ENCODE data around the gene P2RX3. TPM values are rescaled to one million over a fixed set of nuclear protein-coding genes. Genes with fewer than 3 reads are reported as not detected.

P2RX3 gene
- total RNA-seq, 4 donors from 2014 or later, result 0.22 TPM; not detected in 3

DNA sequence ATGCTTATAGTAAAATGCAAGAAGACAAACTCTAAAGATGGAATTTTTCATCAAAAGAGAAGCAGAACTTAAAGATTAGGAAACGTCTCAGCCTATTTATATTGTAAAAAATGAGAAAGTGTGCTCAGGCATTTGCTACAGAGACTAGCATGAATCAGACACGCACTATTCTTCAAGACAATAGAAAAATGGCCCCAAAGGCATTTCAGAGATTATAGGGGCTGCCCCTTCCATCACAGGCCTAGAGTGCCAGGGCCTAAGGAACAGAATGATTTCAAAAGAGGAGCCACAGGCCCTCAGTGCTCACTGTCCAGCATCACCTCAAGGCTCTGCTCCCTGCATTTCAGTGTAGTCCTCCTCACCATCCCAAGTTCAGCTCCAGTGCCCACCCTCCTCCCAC, 40.9 kb upstream of the P2RX3 start:
- Histone ChIP-seq H3K27ac (no peak overlapping the region), H3K27me3 (no peaks in the 10 kb centered on the region), H3K9me3 (peaks cover 0 to 41% (median 4%) of the 10 kb centered on the region in 4 donors), H3K36me3 (peaks cover 10 to 61% (median 29%) of the 10 kb centered on the region in 3 donors), H3K4me3 (no peak overlapping the region), H3K4me1 (peaks cover 0 to 13% (median 5%) of the 10 kb centered on the region in 4 donors)
- no peak for TF ChIP-seq POLR2A (IDR thresholded peaks at IDR 0.05)
- TF ChIP-seq, protein P1, sequence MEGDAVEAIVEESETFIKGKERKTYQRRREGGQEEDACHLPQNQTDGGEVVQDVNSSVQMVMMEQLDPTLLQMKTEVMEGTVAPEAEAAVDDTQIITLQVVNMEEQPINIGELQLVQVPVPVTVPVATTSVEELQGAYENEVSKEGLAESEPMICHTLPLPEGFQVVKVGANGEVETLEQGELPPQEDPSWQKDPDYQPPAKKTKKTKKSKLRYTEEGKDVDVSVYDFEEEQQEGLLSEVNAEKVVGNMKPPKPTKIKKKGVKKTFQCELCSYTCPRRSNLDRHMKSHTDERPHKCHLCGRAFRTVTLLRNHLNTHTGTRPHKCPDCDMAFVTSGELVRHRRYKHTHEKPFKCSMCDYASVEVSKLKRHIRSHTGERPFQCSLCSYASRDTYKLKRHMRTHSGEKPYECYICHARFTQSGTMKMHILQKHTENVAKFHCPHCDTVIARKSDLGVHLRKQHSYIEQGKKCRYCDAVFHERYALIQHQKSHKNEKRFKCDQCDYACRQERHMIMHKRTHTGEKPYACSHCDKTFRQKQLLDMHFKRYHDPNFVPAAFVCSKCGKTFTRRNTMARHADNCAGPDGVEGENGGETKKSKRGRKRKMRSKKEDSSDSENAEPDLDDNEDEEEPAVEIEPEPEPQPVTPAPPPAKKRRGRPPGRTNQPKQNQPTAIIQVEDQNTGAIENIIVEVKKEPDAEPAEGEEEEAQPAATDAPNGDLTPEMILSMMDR (IDR thresholded peaks at IDR 0.05), result no peak
- no peak for TF ChIP-seq EP300 (IDR thresholded peaks at IDR 0.05)
- no peak for DNase-seq (ENCODE audit: low spot score in 2 of 2)
- 81 to 89% methylated on average over 2 of the region's 2 CpGs for WGBS, 2 donors

DNA sequence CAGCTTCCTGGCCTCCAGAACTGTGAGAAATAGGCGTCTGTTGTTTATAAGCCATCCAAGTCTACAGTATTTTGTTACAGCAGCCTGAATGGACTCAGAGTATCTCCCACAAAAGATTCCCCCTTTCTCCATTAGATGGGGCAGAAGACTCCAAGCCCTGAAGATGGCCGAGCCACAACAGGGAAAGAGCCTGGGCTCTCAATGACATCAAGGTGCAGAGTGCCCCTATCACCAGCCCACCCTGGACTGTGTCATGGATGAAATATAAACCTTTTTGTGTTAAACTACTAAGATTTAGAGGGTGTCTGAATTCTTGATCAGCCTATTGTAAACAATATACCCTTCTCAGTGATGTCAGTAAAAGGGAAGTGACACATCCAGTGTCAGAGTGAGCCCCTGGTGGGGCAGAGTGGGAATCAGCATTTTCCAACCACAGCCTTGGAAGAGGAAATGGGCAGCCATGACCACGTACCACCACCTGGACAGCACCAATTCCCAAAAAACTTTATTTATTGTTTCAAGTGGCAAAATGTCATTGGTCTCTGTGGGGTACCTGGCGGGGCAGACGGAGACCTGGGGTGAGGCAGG, 38.9 kb upstream of the P2RX3 start:
- WGBS, 2 donors, result 96 to 97% methylated on average over 5 of the region's 5 CpGs
- Histone ChIP-seq H3K27ac (no peak overlapping the region), H3K4me3 (no peak overlapping the region), H3K4me1 (peaks cover 0 to 19% (median 5%) of the 10 kb centered on the region in 4 donors), H3K36me3 (peaks cover 10 to 76% (median 29%) of the 10 kb centered on the region in 3 donors), H3K9me3 (peaks cover 0 to 41% (median 4%) of the 10 kb centered on the region in 4 donors), H3K27me3 (no peaks in the 10 kb centered on the region)
- no peak for DNase-seq (ENCODE audit: low spot score in 2 of 2)
- TF ChIP-seq EP300 (IDR thresholded peaks at IDR 0.05) (no peak), POLR2A (IDR thresholded peaks at IDR 0.05) (no peak)
- TF ChIP-seq, protein P1 (IDR thresholded peaks at IDR 0.05), result no peak

DNA sequence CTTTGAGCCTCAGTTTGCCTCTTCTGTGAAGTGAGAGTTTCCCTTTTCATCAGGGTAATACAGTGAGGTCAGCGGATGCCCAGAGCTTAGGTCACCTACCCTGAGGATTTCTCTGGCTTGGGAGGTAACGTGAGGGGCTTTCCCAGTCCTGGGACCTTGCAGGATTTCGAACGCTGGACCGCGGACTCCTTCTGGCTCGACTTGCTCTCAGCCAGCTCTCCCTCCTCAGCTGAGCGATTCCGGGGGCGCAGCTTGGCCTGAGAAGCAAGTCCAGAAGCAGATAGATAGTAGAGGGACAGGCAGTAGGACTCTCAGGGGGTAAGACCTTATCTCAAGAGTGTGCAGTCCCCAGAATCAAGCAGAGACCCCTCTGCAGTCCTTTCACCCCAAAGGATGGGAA, 37.4 kb upstream of the P2RX3 start:
- no peak for DNase-seq (ENCODE audit: low spot score in 2 of 2)
- Histone ChIP-seq H3K27ac (no peak overlapping the region), H3K36me3 (peaks cover 10 to 76% (median 29%) of the 10 kb centered on the region in 3 donors), H3K27me3 (no peaks in the 10 kb centered on the region), H3K4me1 (peaks cover 0 to 21% (median 7%) of the 10 kb centered on the region in 4 donors), H3K4me3 (no peak overlapping the region), H3K9me3 (peaks cover 0 to 41% (median 4%) of the 10 kb centered on the region in 4 donors)
- WGBS, 2 donors, result 96 to 99% methylated on average over 10 of the region's 10 CpGs
- TF ChIP-seq EP300 (IDR thresholded peaks at IDR 0.05) (no peak), POLR2A (IDR thresholded peaks at IDR 0.05) (no peak)
- TF ChIP-seq, protein P1 (IDR thresholded peaks at IDR 0.05), result no peak

DNA sequence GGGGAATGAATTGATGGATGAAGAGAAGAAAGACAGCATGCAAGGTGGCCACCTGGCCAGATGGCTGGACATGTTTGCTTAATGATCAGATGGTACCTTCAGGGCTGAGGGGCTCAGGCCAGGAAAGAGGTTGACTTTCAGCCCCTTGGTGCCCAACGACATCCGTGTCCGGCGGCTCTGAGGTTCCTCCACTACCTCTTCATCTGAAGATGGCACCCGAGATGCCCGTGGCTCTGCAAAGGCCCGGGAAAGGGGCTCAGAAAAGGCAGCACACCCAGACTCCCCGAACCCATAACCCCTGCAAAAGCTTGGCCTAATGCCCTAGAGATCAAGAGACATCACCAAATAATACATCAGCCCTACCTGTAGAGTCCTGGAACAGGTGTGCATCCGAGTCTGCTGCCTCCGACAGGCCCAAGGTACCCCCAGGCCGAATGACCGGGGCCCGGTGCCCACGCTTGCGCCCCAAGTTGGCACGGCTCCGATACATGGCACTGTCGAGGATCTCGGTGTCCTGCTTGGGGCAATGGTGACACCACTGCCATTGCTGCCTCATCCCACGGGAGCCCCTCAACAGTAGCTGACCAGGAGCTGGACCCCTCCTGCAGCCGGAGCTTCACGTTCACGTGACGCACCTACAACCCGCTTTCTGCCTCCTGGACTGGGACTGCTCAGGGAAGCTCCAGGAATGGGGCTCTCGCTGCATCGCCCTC, 36.3 kb upstream of the P2RX3 start:
- Histone ChIP-seq H3K36me3 (peaks cover 10 to 69% (median 29%) of the 10 kb centered on the region in 3 donors), H3K4me1 (peaks cover 0 to 32% (median 17%) of the 10 kb centered on the region in 4 donors), H3K27me3 (no peaks in the 10 kb centered on the region), H3K9me3 (peaks cover 0 to 39% (median 4%) of the 10 kb centered on the region in 4 donors), H3K4me3 (no peak overlapping the region), H3K27ac (no peak overlapping the region)
- TF ChIP-seq POLR2A (IDR thresholded peaks at IDR 0.05), result no peak
- DNase-seq (ENCODE audit: low spot score in 2 of 2), result no peak
- 96% methylated on average over 15 to 25 of the region's 27 CpGs for WGBS, 2 donors

DNA sequence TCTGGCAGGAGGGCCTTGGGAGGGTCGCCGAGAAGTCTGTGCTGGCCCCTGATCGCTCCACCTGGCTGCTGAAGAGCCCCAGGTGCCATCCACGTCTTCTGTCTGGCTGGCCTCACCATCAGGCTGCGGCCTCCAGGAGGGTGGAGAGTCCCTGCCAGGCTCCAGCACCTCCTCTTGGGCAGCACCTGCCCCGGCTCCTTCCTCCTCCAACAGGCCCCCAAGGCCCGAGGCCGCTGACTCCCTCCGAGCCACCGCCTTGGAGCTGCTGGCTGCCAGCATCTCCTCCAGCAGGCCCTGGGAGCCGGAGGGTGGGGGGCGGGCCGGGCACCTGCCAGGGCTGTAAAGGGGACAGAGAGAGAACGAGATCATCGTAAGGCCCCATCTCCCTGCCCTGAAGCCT, 35.7 kb upstream of the P2RX3 start:
- no peak overlapping the region for H3K4me3 ChIP-seq
- WGBS, 2 donors, result 86 to 94% methylated on average over 12 to 15 of the region's 15 CpGs
- peaks cover 0 to 32% (median 4%) of the 10 kb centered on the region in 4 donors for H3K9me3 ChIP-seq
- H3K4me1 ChIP-seq, result peaks cover 0 to 38% (median 24%) of the 10 kb centered on the region in 4 donors
- H3K27ac ChIP-seq, result no peak overlapping the region
- TF ChIP-seq, protein P1 (IDR thresholded peaks at IDR 0.05), result no peak
- TF ChIP-seq EP300 (IDR thresholded peaks at IDR 0.05), result no peak
- TF ChIP-seq POLR2A (IDR thresholded peaks at IDR 0.05), result no peak
- no peak for DNase-seq (ENCODE audit: low spot score in 2 of 2)
- H3K36me3 ChIP-seq, result peaks cover 10 to 63% (median 29%) of the 10 kb centered on the region in 3 donors
- no peaks in the 10 kb centered on the region for H3K27me3 ChIP-seq

All from tibial nerve (tissue), 4 donors.